ENCODE measurements around the gene C19orf38.

- TF ChIP-seq CTCF (IDR thresholded peaks at IDR 0.05) (no peak), POLR2A (IDR thresholded peaks at IDR 0.05) (no peak)
These were observed 67.2 kb downstream of the C19orf38 start for GRCh38 chr19:10915130-10916091.
